ENCODE results near the gene ADAM22.

Gene ADAM22

DNA sequence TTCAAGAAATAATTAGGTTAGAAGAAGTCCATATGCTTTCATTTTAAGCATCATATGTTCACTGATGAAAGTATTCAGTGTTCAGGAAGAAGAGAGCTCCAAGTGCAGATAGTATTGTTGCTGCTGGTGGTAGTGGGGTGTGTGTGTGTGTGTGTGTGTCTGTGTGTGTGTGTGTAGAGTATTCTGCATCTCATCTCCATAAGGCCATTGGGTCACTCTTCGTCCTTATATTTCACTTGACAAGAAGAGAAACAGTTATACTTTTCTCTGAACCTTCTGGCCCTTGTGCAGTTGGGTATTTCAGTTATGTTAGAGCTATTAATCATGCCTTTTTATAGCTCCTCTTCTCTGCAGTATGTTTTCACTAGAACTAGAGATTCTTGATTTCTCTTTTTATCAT is 26.2 kb downstream of the ADAM22 start:
- TF ChIP-seq, protein P1, sequence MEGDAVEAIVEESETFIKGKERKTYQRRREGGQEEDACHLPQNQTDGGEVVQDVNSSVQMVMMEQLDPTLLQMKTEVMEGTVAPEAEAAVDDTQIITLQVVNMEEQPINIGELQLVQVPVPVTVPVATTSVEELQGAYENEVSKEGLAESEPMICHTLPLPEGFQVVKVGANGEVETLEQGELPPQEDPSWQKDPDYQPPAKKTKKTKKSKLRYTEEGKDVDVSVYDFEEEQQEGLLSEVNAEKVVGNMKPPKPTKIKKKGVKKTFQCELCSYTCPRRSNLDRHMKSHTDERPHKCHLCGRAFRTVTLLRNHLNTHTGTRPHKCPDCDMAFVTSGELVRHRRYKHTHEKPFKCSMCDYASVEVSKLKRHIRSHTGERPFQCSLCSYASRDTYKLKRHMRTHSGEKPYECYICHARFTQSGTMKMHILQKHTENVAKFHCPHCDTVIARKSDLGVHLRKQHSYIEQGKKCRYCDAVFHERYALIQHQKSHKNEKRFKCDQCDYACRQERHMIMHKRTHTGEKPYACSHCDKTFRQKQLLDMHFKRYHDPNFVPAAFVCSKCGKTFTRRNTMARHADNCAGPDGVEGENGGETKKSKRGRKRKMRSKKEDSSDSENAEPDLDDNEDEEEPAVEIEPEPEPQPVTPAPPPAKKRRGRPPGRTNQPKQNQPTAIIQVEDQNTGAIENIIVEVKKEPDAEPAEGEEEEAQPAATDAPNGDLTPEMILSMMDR (IDR thresholded peaks at IDR 0.05; ENCODE audit: control insufficient read depth, insufficient read depth, low read depth, low read length, missing control alignments) = no peak
- H3K4me3 ChIP-seq (ENCODE audit: control insufficient read depth, low read depth, low read length) = no peak overlapping the region
- no peak for DNase-seq (ENCODE audit: low read depth)

DNA sequence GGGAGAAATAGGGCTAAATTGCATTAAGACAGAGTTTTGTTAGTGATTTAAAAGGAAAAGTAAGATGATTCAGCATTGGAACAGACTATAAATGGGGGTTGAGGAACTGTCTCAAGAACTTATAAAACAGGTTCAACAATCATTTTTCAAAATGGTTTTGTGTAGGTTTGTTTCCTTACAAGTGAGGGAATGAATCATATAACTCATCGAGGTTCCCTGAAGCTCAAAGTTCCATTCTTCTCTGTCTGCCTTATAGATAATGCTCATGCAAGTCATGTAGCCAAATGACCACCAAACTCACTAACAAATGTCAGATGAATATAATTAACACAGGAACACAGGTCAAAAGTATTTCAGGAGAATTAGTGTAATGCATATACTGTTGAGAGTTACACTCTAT is 27.7 kb downstream of the ADAM22 start:
- H3K4me3 ChIP-seq (ENCODE audit: control insufficient read depth, low read depth, low read length) = no peak overlapping the region
- DNase-seq (ENCODE audit: low read depth) = no peak
- TF ChIP-seq, protein P1 (IDR thresholded peaks at IDR 0.05; ENCODE audit: control insufficient read depth, insufficient read depth, low read depth, low read length, missing control alignments) = no peak

DNA sequence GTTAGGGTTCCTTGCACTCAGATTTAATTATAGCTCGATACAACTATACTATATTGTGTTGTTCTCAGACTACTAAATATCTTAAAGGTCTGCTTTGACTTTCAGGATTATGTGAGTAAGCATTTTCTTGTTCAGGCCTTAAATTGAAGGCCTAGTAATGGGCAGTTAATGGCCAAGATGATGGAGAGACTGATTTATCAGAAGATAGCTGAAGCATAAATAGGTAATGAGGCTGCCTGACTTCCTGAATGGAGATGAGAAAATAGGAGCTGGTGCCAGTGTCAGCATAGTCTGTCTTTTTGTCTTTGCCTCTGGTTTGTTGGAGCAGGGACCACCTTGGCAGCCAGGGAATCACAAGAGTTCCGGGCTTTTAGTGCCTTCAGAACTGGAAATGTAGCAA is 32.2 kb downstream of the ADAM22 start:
- no peak overlapping the region for H3K4me3 ChIP-seq (ENCODE audit: control insufficient read depth, low read depth, low read length)
- no peak for DNase-seq (ENCODE audit: low read depth)
- TF ChIP-seq, protein P1 (IDR thresholded peaks at IDR 0.05; ENCODE audit: control insufficient read depth, insufficient read depth, low read depth, low read length, missing control alignments) = no peak

DNA sequence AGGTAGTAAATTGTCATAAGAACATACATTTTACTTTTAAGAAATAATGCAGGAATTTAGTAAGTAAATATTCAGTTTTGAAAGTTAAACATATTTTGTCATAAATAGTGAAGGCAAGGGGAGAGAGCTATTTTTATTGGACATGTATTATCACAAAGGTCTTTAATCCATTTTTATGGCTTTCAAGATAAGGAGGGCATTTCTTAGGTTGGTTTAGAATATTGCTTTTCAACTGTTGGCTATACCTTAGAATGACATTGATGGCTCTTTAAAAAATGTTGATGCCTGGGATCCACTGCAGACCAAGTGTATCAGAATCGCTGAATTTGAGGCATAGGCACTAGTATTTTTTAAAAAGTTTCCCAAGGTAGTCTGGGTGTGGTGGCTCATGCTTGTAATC is 34.0 kb downstream of the ADAM22 start:
- TF ChIP-seq, protein P1 (IDR thresholded peaks at IDR 0.05; ENCODE audit: control insufficient read depth, insufficient read depth, low read depth, low read length, missing control alignments) = no peak
- DNase-seq (ENCODE audit: low read depth) = no peak
- H3K4me3 ChIP-seq (ENCODE audit: control insufficient read depth, low read depth, low read length) = no peak overlapping the region

DNA sequence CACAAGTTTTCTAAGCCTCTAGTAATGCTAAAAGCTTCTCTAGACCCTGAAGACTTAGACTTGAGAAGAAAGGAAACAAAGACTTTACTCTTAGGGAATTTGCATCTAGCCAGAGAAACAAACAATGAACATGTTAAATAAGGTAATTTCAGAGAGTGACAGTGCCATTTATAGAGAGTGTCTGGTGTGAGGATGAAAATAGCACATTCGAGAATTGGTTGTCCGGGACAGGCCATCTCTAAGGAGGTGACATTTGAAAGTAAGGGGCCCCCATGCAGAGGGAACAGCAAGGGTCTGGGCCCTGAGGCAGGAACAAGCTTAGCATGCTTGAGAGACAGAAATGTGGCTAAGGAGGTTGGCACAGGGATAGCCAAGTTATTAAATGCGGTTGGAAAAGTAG is 48.1 kb downstream of the ADAM22 start:
- no peak overlapping the region for H3K4me3 ChIP-seq (ENCODE audit: control insufficient read depth, low read depth, low read length)
- TF ChIP-seq, protein P1 (IDR thresholded peaks at IDR 0.05; ENCODE audit: control insufficient read depth, insufficient read depth, low read depth, low read length, missing control alignments) = no peak
- DNase-seq (ENCODE audit: low read depth) = no peak

DNA sequence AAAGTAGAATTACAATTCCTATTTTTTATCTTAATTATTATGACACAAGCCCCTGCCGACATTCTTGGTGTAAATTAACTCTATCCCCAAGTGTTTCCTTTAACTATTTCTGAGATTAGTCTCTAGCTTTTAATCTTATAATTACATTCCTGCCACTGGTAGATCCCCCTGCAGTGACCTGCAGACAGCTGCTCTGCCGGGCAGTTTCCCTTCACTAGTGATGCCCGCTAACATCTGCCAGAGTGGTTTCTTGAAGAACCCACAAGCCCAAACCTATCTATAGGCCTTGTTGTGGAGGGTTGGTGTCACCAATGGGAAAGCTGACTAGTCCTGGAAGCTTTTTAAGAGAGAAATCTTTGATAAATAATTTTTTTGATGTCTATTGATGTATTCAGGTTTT is 50.0 kb downstream of the ADAM22 start:
- TF ChIP-seq, protein P1 (IDR thresholded peaks at IDR 0.05; ENCODE audit: control insufficient read depth, insufficient read depth, low read depth, low read length, missing control alignments) = no peak
- DNase-seq (ENCODE audit: low read depth) = no peak
- no peak overlapping the region for H3K4me3 ChIP-seq (ENCODE audit: control insufficient read depth, low read depth, low read length)

DNA sequence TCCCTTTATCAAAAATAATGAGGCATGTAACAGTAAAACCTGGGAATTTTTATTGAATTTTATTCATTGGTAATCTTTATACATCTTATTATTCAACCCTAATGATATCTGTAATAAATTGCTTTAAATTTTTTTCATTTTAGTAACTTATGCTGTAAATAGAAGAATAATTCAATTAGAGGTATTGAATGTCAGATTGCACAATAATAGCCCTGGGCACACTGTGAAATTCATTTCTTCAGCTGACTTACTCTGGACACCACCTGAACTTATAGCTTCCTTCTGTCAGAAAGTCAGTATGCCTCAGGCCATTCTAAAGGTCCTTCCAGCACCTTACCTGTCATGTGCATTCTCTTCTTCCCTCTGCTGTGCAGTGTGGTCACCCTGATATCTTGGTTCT is 59.2 kb downstream of the ADAM22 start:
- TF ChIP-seq, protein P1 (IDR thresholded peaks at IDR 0.05; ENCODE audit: control insufficient read depth, insufficient read depth, low read depth, low read length, missing control alignments) = no peak
- no peak for DNase-seq (ENCODE audit: low read depth)
- no peak overlapping the region for H3K4me3 ChIP-seq (ENCODE audit: control insufficient read depth, low read depth, low read length)
